PC-9 (cell line): Measurements from ENCODE around the gene GPR142.

ENCODE experiments used
- EZH2 ChIP-seq: fragments of 200-600 bp; sonication (generic); IDR thresholded peaks from 2 replicates; pipeline ENCODE4 v1.8.0; 2017; ENCODE audit warnings: antibody characterized with exemption, low read depth
- TF ChIP-seq, protein P1 (sequence below): fragments of 200-600 bp; sonication (generic); conservative IDR thresholded peaks from 2 replicates; pipeline ENCODE4 v1.6.1; 2017; ENCODE audit warnings: mixed run types, antibody characterized with exemption, mild to moderate bottlenecking, moderate library complexity

DNA sequence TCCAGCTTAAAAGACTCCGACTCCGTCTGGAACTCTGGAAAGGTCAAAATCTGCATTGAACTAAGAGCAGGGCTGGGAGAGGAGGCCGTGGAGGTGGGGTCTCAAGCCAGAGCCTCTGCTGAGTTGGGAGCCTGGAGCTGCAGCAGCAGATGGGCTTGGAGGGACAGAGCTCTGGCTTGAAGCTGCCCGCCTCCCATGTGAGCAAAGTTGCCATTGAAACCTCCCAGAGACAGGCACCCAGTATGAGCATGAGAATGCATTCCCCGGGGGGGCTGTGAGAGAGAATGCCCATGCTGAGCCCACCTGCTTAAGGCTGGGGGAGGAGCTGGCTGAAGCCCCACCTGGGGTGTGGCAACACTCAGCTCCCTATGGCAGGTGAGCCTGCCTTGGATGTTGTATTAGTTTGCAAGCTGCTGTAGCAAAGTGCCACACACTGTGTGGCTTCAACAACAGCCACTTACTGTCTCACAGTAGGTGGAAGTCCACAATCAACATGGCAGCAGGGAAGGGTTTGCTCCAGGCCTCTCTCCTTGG is 31.7 kb upstream of the GPR142 start:
- TF ChIP-seq, protein P1, sequence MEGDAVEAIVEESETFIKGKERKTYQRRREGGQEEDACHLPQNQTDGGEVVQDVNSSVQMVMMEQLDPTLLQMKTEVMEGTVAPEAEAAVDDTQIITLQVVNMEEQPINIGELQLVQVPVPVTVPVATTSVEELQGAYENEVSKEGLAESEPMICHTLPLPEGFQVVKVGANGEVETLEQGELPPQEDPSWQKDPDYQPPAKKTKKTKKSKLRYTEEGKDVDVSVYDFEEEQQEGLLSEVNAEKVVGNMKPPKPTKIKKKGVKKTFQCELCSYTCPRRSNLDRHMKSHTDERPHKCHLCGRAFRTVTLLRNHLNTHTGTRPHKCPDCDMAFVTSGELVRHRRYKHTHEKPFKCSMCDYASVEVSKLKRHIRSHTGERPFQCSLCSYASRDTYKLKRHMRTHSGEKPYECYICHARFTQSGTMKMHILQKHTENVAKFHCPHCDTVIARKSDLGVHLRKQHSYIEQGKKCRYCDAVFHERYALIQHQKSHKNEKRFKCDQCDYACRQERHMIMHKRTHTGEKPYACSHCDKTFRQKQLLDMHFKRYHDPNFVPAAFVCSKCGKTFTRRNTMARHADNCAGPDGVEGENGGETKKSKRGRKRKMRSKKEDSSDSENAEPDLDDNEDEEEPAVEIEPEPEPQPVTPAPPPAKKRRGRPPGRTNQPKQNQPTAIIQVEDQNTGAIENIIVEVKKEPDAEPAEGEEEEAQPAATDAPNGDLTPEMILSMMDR: no peak
- TF ChIP-seq EZH2: no peak
